Panc1 (cell line): ENCODE results near the gene EFL1. TPM values are rescaled to one million over a fixed set of nuclear protein-coding genes. Genes with fewer than 3 reads are reported as not detected.
"Not testable (repeated sequence)": the region's sequence is repeated elsewhere in the genome, so short reads cannot be mapped to it uniquely, and the experiment has no call there.

Experiments used
- ATAC-seq: fragments of 200-7000 bp; cut with Tn5 transposase; 2 replicates; pipeline ENCODE4 v1.9.1; 2020; ENCODE audit warnings: mild to moderate bottlenecking, moderate library complexity
- BruUV-seq: library from RNA; stranded (reverse); fragments of 400-500 nt; replicated peaks from 2 replicates; lab custom pipeline; 2021; lab: Mats Ljungman, UMichigan
- CTCF ChIA-PET: fragments of 300-600 bp; sonication (Branson Sonifier 250); formaldehyde crosslinking; loops from one replicate; lab custom pipeline; 2022; ENCODE audit warnings: antibody characterized with exemption; lab: Charles Lee
- POLR2A ChIA-PET: fragments of 300-600 bp; sonication (Branson Sonifier 250); formaldehyde crosslinking; loops from one replicate; lab custom pipeline; 2022; ENCODE audit warnings: antibody characterized with exemption; lab: Charles Lee
- DNase-seq: peaks from one replicate; pipeline ENCODE4 v3.0.0-alpha.2; 2010; ENCODE audit warnings: low read depth, low spot score
- H3K27ac ChIP-seq: 2 replicates; pipeline ENCODE4 v1.5.1; 2011; ENCODE audit warnings: mild to moderate bottlenecking, low read length, inconsistent platforms
- H3K27me3 ChIP-seq: fragments of 200-500 bp; sonication (Bioruptor generic); 2 replicates; pipeline ENCODE4 v1.6.0; 2014; ENCODE audit warnings: low read length, inconsistent platforms; ENCODE audit not compliant: control insufficient read depth, insufficient read depth
- H3K36me3 ChIP-seq: fragments of 200-500 bp; sonication (Bioruptor generic); 2 replicates; pipeline ENCODE4 v1.5.1; 2014; ENCODE audit warnings: inconsistent platforms, mild to moderate bottlenecking, low read length, moderate library complexity; ENCODE audit not compliant: control insufficient read depth, insufficient read depth
- H3K4me1 ChIP-seq: 2 replicates; pipeline ENCODE4 v1.5.1; 2011; ENCODE audit warnings: inconsistent platforms, mild to moderate bottlenecking, low read length, moderate library complexity; ENCODE audit not compliant: control insufficient read depth, insufficient read depth
- H3K4me3 ChIP-seq, 2 experiments: 2 replicates each; pipeline ENCODE4 v1.5.1; 2011 to 2012; ENCODE audit warnings: low read depth in 2 of 2, low read length in 2 of 2, mild to moderate bottlenecking in 2 of 2, inconsistent platforms in 1 of 2, moderate library complexity in 1 of 2
- H3K9me3 ChIP-seq: fragments of 200-500 bp; sonication (Bioruptor generic); 2 replicates; pipeline ENCODE4 v1.5.1; 2014; ENCODE audit warnings: low read depth, mild to moderate bottlenecking, inconsistent platforms, low read length, moderate library complexity; ENCODE audit not compliant: control insufficient read depth, insufficient read depth
- CTCF ChIP-seq: fragments of 450-650 bp; IDR thresholded peaks from 2 replicates; pipeline ENCODE4 v1.5.1; 2017; ENCODE audit warnings: mild to moderate bottlenecking
- POLR2AphosphoS5 ChIP-seq: IDR thresholded peaks from 2 replicates; pipeline ENCODE4 v1.6.1; 2012; ENCODE audit warnings: mild to moderate bottlenecking, low read depth, low read length, moderate library complexity
- SIN3A ChIP-seq: IDR thresholded peaks from 2 replicates; pipeline ENCODE4 v1.6.1; 2012; ENCODE audit warnings: low read depth, mild to moderate bottlenecking, low read length, moderate library complexity, borderline replicate concordance; ENCODE audit not compliant: insufficient read depth
- TCF7L2 ChIP-seq: IDR thresholded peaks from 2 replicates; pipeline ENCODE4 v1.6.1; 2011; ENCODE audit warnings: mild to moderate bottlenecking, low read depth, low read length, inconsistent platforms
- in situ Hi-C: cut with HindIII; loops from 2 replicates; pipeline ENCODE4 v1.10.0; 2016; ENCODE audit warnings: low sequenced_read_pairs, low pct_unique_long_range_greater_than_20kb
- intact Hi-C: fragments of 100-400 bp; cut with micrococcal nuclease; formaldehyde crosslinking; loops from one replicate; pipeline ENCODE4 v1.10.0; 2022; ENCODE audit not compliant: unreplicated experiment
- total RNA-seq: library from RNA; stranded (reverse); gene quantifications from one replicate; pipeline ENCODE4 v1.2.1, GENCODE V29; 2021; ENCODE audit not compliant: unreplicated experiment
- TF ChIP-seq, protein P1 (sequence below), 2 experiments: IDR thresholded peaks; 2 replicates each; pipeline ENCODE4 v1.6.1; 2011 to 2012; ENCODE audit warnings: low read depth in 2 of 2, control low read depth in 1 of 2, low read length in 1 of 2, mild to moderate bottlenecking in 1 of 2, moderate library complexity in 1 of 2; ENCODE audit not compliant: insufficient read depth in 1 of 2

The EFL1 gene
- total RNA-seq, 1 experiment from 2014 or later: 20.2 TPM

- BruUV-seq: no TSS peak
- ChIA-PET POLR2A (no interaction called here), CTCF (interaction anchor here (1.2 kb wide), 1 partner anchor 88 kb away, joined by 4 read pairs; no protein-coding TSS in a partner anchor)
- no peaks in the 10 kb centered on the region for H3K27me3 ChIP-seq
- H3K4me3 ChIP-seq: no peak overlapping the region
- H3K36me3 ChIP-seq: no peaks in the 10 kb centered on the region
- no peaks in the 10 kb centered on the region for H3K4me1 ChIP-seq
- intact Hi-C loops (loop anchor here (5.0 kb wide), 1 partner anchor 784 kb away; no protein-coding TSS in a partner anchor), in situ Hi-C loops (no loop called here)
- no peak overlapping the region for H3K27ac ChIP-seq
- ATAC-seq (no peak), DNase-seq (no peak)
- H3K9me3 ChIP-seq: no peaks in the 10 kb centered on the region
- TF ChIP-seq, protein P1, sequence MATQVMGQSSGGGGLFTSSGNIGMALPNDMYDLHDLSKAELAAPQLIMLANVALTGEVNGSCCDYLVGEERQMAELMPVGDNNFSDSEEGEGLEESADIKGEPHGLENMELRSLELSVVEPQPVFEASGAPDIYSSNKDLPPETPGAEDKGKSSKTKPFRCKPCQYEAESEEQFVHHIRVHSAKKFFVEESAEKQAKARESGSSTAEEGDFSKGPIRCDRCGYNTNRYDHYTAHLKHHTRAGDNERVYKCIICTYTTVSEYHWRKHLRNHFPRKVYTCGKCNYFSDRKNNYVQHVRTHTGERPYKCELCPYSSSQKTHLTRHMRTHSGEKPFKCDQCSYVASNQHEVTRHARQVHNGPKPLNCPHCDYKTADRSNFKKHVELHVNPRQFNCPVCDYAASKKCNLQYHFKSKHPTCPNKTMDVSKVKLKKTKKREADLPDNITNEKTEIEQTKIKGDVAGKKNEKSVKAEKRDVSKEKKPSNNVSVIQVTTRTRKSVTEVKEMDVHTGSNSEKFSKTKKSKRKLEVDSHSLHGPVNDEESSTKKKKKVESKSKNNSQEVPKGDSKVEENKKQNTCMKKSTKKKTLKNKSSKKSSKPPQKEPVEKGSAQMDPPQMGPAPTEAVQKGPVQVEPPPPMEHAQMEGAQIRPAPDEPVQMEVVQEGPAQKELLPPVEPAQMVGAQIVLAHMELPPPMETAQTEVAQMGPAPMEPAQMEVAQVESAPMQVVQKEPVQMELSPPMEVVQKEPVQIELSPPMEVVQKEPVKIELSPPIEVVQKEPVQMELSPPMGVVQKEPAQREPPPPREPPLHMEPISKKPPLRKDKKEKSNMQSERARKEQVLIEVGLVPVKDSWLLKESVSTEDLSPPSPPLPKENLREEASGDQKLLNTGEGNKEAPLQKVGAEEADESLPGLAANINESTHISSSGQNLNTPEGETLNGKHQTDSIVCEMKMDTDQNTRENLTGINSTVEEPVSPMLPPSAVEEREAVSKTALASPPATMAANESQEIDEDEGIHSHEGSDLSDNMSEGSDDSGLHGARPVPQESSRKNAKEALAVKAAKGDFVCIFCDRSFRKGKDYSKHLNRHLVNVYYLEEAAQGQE (IDR thresholded peaks at IDR 0.05; ENCODE audit: insufficient read depth in 1 of 2, low read depth in 2 of 2, low read length in 1 of 2): no peak
- no peak for TF ChIP-seq CTCF
- TF ChIP-seq POLR2AphosphoS5: no peak
- no peak for TF ChIP-seq SIN3A
- TF ChIP-seq TCF7L2: no peak
Observed at GRCh38 chr15:82196353-82196752, 66.2 kb downstream of the EFL1 start.

DNA sequence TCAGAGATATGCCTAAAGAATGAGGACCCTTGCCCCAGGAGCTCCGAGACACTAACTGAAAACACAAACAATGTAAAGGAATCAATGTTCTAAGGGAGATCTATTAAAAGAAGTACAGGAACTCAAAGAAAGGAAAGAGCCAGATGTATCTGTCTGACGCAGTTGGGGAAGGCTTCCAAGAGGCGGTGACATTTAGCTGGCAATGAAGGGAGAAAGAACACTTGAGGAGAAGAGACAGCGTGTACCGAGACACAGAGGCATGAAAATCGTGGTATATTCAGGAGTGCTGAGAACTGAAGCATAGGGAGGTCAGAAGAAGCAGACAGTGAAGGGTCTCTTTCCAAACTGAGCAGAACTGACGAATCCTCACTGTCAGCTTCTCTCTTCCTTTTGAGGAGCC, 66.7 kb downstream of the EFL1 start:
- CTCF ChIA-PET: interaction anchor here (1.2 kb wide), 1 partner anchor 87 kb away, joined by 4 read pairs; no protein-coding TSS in a partner anchor
- H3K4me1 ChIP-seq, H3K27me3 ChIP-seq, H3K27ac ChIP-seq, POLR2A ChIA-PET, BruUV-seq, ATAC-seq, H3K9me3 ChIP-seq, in situ Hi-C loops, H3K36me3 ChIP-seq, DNase-seq, H3K4me3 ChIP-seq: not testable (repeated sequence)
- intact Hi-C loops: loop anchor here (5.0 kb wide), 1 partner anchor 784 kb away; no protein-coding TSS in a partner anchor

DNA sequence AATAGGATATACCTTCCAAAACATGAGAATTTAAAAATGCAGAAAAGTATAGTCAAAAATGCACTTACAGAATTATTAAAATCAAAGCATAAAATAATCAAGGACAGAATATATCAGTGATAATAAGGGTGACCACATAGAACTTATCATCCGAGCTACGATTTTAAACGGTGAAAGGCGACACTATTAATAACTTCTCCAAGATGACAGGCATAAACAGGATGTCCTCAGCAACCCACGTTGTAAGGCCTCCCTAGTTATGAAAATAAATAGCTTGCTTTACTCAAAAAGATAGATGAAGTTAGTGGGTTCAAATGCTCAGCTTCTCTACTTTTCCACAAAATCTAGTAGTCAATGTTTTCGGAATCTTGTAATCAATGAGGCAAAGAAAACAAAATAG, 68.0 kb downstream of the EFL1 start:
- H3K27me3 ChIP-seq, H3K27ac ChIP-seq, BruUV-seq, in situ Hi-C loops, H3K4me1 ChIP-seq, intact Hi-C loops, H3K36me3 ChIP-seq, DNase-seq, H3K9me3 ChIP-seq, CTCF ChIA-PET, ATAC-seq, H3K4me3 ChIP-seq: not testable (repeated sequence)
- POLR2A ChIA-PET: interaction anchor here (0.6 kb wide), 1 partner anchor 51 kb away, joined by 3 read pairs; no protein-coding TSS in a partner anchor

DNA sequence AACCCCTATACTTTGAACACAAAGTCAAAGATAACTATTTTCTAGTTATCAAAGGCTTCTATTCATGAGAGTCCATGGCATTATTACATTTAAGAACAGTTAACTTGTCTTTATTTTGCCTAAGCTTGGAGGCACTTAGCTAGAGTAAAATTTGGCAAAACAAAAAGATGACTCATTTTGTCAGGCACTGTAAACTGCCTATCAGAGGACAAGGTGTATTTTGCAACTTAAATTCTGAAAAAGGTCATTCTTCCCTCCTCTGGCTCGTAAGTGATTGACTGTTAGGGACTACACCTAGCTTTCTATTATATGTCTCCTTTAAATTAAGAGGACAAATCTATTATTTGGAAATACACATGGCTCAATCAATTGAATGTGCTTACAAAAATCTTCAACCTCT, 69.1 kb downstream of the EFL1 start:
- in situ Hi-C loops, H3K27ac ChIP-seq, H3K27me3 ChIP-seq, BruUV-seq, CTCF ChIA-PET, intact Hi-C loops, H3K9me3 ChIP-seq, ATAC-seq, POLR2A ChIA-PET, H3K36me3 ChIP-seq, DNase-seq, H3K4me3 ChIP-seq, H3K4me1 ChIP-seq: not testable (repeated sequence)

- H3K36me3 ChIP-seq, in situ Hi-C loops, DNase-seq, H3K27ac ChIP-seq, ATAC-seq, H3K4me1 ChIP-seq, H3K4me3 ChIP-seq, POLR2A ChIA-PET, intact Hi-C loops, CTCF ChIA-PET, H3K9me3 ChIP-seq, BruUV-seq, H3K27me3 ChIP-seq: not testable (repeated sequence)
Observed at GRCh38 chr15:82192394-82192793, 70.1 kb downstream of the EFL1 start.
